Caki2 (cell line): ENCODE measurements around the gene RLN3. TPM values are rescaled to one million over a fixed set of nuclear protein-coding genes. Genes with fewer than 3 reads are reported as not detected.
"Not testable (repeated sequence)": the region's sequence is repeated elsewhere in the genome, so short reads cannot be mapped to it uniquely, and the experiment has no call there.

Experiments
- DNase-seq: peaks from one replicate; pipeline ENCODE4 v3.0.0-alpha.2; 2015; ENCODE audit warnings: low read depth
- in situ Hi-C: cut with HindIII; loops from 2 replicates; pipeline ENCODE4 v1.10.0; 2016; ENCODE audit warnings: low sequenced_read_pairs, low pct_unique_long_range_greater_than_20kb, mixed read lengths
- total RNA-seq: library from RNA; depleted of rRNA; stranded (reverse); fragments of >200 nt; shearing (Covaris generic); gene quantifications from 2 replicates; pipeline ENCODE4 v1.2.3, GENCODE V29; 2014; ENCODE audit warnings: low replicate concordance

Gene RLN3
- total RNA-seq, 1 experiment from 2014 or later, result not detected

- peak; percentile 69 for DNase-seq
- in situ Hi-C loops, result not testable (repeated sequence)
These were observed 15.0 kb downstream of the RLN3 start for GRCh38 chr19:14042659-14043608.

GRCh38 chr19:14047866-14048265 is 19.9 kb downstream of the RLN3 start:
- in situ Hi-C loops, DNase-seq: not testable (repeated sequence)

GRCh38 chr19:14048443-14049153 is 20.6 kb downstream of the RLN3 start:
- DNase-seq, result peak; percentile 17

GRCh38 chr19:14050512-14050911 is 22.6 kb downstream of the RLN3 start:
- in situ Hi-C loops, result no loop called here

More at GRCh38 chr19:14048443-14049153, 20.6 kb downstream of the RLN3 start:
- in situ Hi-C loops, result no loop called here

GRCh38 chr19:14050961-14051360 is 23.0 kb downstream of the RLN3 start:
- DNase-seq, in situ Hi-C loops: not testable (repeated sequence)

More at GRCh38 chr19:14050512-14050911, 22.6 kb downstream of the RLN3 start:
- no peak for DNase-seq

- in situ Hi-C loops, result no loop called here
These were observed 24.0 kb downstream of the RLN3 start for GRCh38 chr19:14051980-14052379.

GRCh38 chr19:14052470-14052869 is 24.5 kb downstream of the RLN3 start:
- in situ Hi-C loops, result no loop called here
- DNase-seq, result no peak

More at GRCh38 chr19:14051980-14052379, 24.0 kb downstream of the RLN3 start:
- no peak for DNase-seq

GRCh38 chr19:14053032-14053431 is 25.1 kb downstream of the RLN3 start:
- no peak for DNase-seq
- in situ Hi-C loops, result no loop called here

- in situ Hi-C loops, result no loop called here
These were observed 25.6 kb downstream of the RLN3 start for GRCh38 chr19:14053500-14053899.

GRCh38 chr19:14054099-14054498 is 26.2 kb downstream of the RLN3 start:
- in situ Hi-C loops, result no loop called here
- no peak for DNase-seq

More at GRCh38 chr19:14053500-14053899, 25.6 kb downstream of the RLN3 start:
- DNase-seq, result no peak

- no peak for DNase-seq
- in situ Hi-C loops, result no loop called here
These were observed 26.8 kb downstream of the RLN3 start for GRCh38 chr19:14054721-14055120.

GRCh38 chr19:14055396-14055795 is 27.4 kb downstream of the RLN3 start:
- no peak for DNase-seq
- in situ Hi-C loops, result no loop called here

- in situ Hi-C loops, result no loop called here
- no peak for DNase-seq
These were observed 28.2 kb downstream of the RLN3 start for GRCh38 chr19:14056069-14056666.

GRCh38 chr19:14056741-14057356 is 28.9 kb downstream of the RLN3 start:
- DNase-seq, result no peak
- in situ Hi-C loops, result no loop called here

GRCh38 chr19:14058182-14059092 is 30.5 kb downstream of the RLN3 start:
- in situ Hi-C loops, result no loop called here
- DNase-seq, result no peak

GRCh38 chr19:14059093-14059480 is 31.1 kb downstream of the RLN3 start:
- DNase-seq, result no peak
- in situ Hi-C loops, result no loop called here

GRCh38 chr19:14059652-14060155 is 31.8 kb downstream of the RLN3 start:
- DNase-seq, result no peak
- in situ Hi-C loops, result no loop called here
